T-helper 1 cell (primary cell): ENCODE results near the gene BYSL.

Source experiments
- DNase-seq, 5 donors: peaks; one replicate each; pipeline ENCODE4 v3.0.0-alpha.2; 2012 to 2020

BYSL gene

GRCh38 chr6:41917528-41917927, 3.8 kb upstream of the BYSL start:
- DNase-seq = peak in 1 of 5 donors; percentile 47

GRCh38 chr6:41921712-41921998, 356 bp downstream of the BYSL start:
- peak in 1 of 5 donors; percentile 16 for DNase-seq

- DNase-seq = no peak
Measured at GRCh38 chr6:41922154-41922553, 855 bp downstream of the BYSL start.

GRCh38 chr6:41927253-41927652, 6.0 kb downstream of the BYSL start:
- DNase-seq = no peak

- DNase-seq = no peak
Measured at GRCh38 chr6:41929924-41930323, 8.6 kb downstream of the BYSL start.

- no peak for DNase-seq
Measured at GRCh38 chr6:41931792-41932191, 10.5 kb downstream of the BYSL start.

GRCh38 chr6:41932378-41932777, 11.1 kb downstream of the BYSL start:
- no peak for DNase-seq

GRCh38 chr6:41934278-41935192, 13.2 kb downstream of the BYSL start:
- DNase-seq = no peak

GRCh38 chr6:41935193-41935574, 13.9 kb downstream of the BYSL start:
- no peak for DNase-seq

- DNase-seq = no peak
Measured at GRCh38 chr6:41935685-41936072, 14.4 kb downstream of the BYSL start.

GRCh38 chr6:41936073-41936837, 15.0 kb downstream of the BYSL start:
- peak; percentile 42 to 99 (median 59) for DNase-seq

- no peak for DNase-seq
Measured at GRCh38 chr6:41937472-41937860, 16.2 kb downstream of the BYSL start.

- peak in 4 of 5 donors; percentile 36 to 71 (median 44) for DNase-seq
Measured at GRCh38 chr6:41937861-41938574, 16.7 kb downstream of the BYSL start.

- DNase-seq = no peak
Measured at GRCh38 chr6:41938590-41939175, 17.4 kb downstream of the BYSL start.

GRCh38 chr6:41939176-41939847, 18.0 kb downstream of the BYSL start:
- peak in 1 of 5 donors; percentile 51 for DNase-seq

- peak in 2 of 5 donors; percentile 11 to 73 for DNase-seq
Measured at GRCh38 chr6:41939848-41940758, 18.8 kb downstream of the BYSL start.

GRCh38 chr6:41940759-41941279, 19.5 kb downstream of the BYSL start:
- peak in 4 of 5 donors; percentile 20 to 42 (median 33) for DNase-seq

GRCh38 chr6:41941280-41942066, 20.2 kb downstream of the BYSL start, which contains the start of gene CCND3:
Gene CCND3, minus strand, starts transcription at chr6:41941808. Its CDS starts 159 bp downstream, at chr6:41941649.
- DNase-seq = peak; percentile 71 to 94 (median 76)

GRCh38 chr6:41942067-41942851, 21.0 kb downstream of the BYSL start:
- peak in 2 of 5 donors; percentile 15 to 23 for DNase-seq
